ENCODE measurements around the gene POLE. TPM values are rescaled to one million over a fixed set of nuclear protein-coding genes. Genes with fewer than 3 reads are reported as not detected.

Gene POLE
- total RNA-seq, 1 experiment from 2014 or later: 96.1 TPM

GRCh38 chr12:132677492-132677891 lies 9.7 kb downstream of the POLE start:
- Histone ChIP-seq H3K4me3 (ENCODE audit: low read length) (no peak overlapping the region), H3K4me2 (ENCODE audit: low read length) (no peak overlapping the region), H3K36me3 (ENCODE audit: low read depth, low read length) (peaks cover 51% of the 10 kb centered on the region), H3F3A (ENCODE audit: low read length, unreplicated experiment) (no peaks in the 10 kb centered on the region), H3K27ac (ENCODE audit: low read length) (no peak overlapping the region), H3K9ac (ENCODE audit: low read length) (no peak overlapping the region), H4K20me1 (ENCODE audit: low read length) (0 out of 2 replicates have a peak, but pooled peaks cover 6% of the 10 kb centered on the region), H3K79me2 (ENCODE audit: low read length) (peaks cover 22% of the 10 kb centered on the region), H3K9me2 (replicated peaks; ENCODE audit: low read length) (no peaks in the 10 kb centered on the region), H3K9me3 (ENCODE audit: low read length) (no peaks in the 10 kb centered on the region), H2AFZ (ENCODE audit: low read length) (no peak overlapping the region), H3K4me1 (ENCODE audit: insufficient read depth, low read length) (no peaks in the 10 kb centered on the region), H3K27me3 (ENCODE audit: low read length) (no peaks in the 10 kb centered on the region)
- CTCF ChIA-PET: no interaction called here
- TF ChIP-seq, protein P1, sequence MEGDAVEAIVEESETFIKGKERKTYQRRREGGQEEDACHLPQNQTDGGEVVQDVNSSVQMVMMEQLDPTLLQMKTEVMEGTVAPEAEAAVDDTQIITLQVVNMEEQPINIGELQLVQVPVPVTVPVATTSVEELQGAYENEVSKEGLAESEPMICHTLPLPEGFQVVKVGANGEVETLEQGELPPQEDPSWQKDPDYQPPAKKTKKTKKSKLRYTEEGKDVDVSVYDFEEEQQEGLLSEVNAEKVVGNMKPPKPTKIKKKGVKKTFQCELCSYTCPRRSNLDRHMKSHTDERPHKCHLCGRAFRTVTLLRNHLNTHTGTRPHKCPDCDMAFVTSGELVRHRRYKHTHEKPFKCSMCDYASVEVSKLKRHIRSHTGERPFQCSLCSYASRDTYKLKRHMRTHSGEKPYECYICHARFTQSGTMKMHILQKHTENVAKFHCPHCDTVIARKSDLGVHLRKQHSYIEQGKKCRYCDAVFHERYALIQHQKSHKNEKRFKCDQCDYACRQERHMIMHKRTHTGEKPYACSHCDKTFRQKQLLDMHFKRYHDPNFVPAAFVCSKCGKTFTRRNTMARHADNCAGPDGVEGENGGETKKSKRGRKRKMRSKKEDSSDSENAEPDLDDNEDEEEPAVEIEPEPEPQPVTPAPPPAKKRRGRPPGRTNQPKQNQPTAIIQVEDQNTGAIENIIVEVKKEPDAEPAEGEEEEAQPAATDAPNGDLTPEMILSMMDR (conservative IDR thresholded peaks at IDR 0.05; ENCODE audit: low read depth, low read length): no peak
- TF ChIP-seq EZH2phosphoT487 (IDR thresholded peaks at IDR 0.05; ENCODE audit: borderline replicate concordance, low read length) (no peak), EZH2 (IDR thresholded peaks at IDR 0.05; ENCODE audit: low read length, unreplicated experiment) (no peak)
- POLR2A ChIA-PET (ENCODE audit: unreplicated experiment): no interaction called here
- ATAC-seq (no peak), DNase-seq (no peak)
- no TSS peak for BruUV-seq (replicated peaks)
- intact Hi-C loops (cut with micrococcal nuclease): no loop called here

- Histone ChIP-seq H4K20me1 (ENCODE audit: low read length) (0 out of 2 replicates have a peak, but pooled peaks cover 6% of the 10 kb centered on the region), H3K9ac (ENCODE audit: low read length) (no peak overlapping the region), H3F3A (ENCODE audit: low read length, unreplicated experiment) (no peaks in the 10 kb centered on the region), H3K36me3 (ENCODE audit: low read depth, low read length) (peaks cover 54% of the 10 kb centered on the region), H3K4me1 (ENCODE audit: insufficient read depth, low read length) (no peaks in the 10 kb centered on the region), H3K27me3 (ENCODE audit: low read length) (no peaks in the 10 kb centered on the region), H3K27ac (ENCODE audit: low read length) (no peak overlapping the region), H3K4me3 (ENCODE audit: low read length) (no peak overlapping the region), H2AFZ (ENCODE audit: low read length) (no peak overlapping the region), H3K79me2 (ENCODE audit: low read length) (peaks cover 11% of the 10 kb centered on the region), H3K9me2 (replicated peaks; ENCODE audit: low read length) (no peaks in the 10 kb centered on the region), H3K9me3 (ENCODE audit: low read length) (no peaks in the 10 kb centered on the region), H3K4me2 (ENCODE audit: low read length) (no peak overlapping the region)
- ChIA-PET POLR2A (ENCODE audit: unreplicated experiment) (no interaction called here), CTCF (no interaction called here)
- intact Hi-C loops (cut with micrococcal nuclease): no loop called here
- BruUV-seq (replicated peaks): no TSS peak
- ATAC-seq (no peak), DNase-seq (no peak)
- TF ChIP-seq EZH2phosphoT487 (IDR thresholded peaks at IDR 0.05; ENCODE audit: borderline replicate concordance, low read length) (no peak), EZH2 (IDR thresholded peaks at IDR 0.05; ENCODE audit: low read length, unreplicated experiment) (no peak)
- TF ChIP-seq, protein P1 (conservative IDR thresholded peaks at IDR 0.05; ENCODE audit: low read depth, low read length): no peak
These were observed 11.2 kb downstream of the POLE start for GRCh38 chr12:132675757-132676432.

GRCh38 chr12:132674561-132674960 lies 12.6 kb downstream of the POLE start:
- H3K36me3 ChIP-seq (ENCODE audit: low read depth, low read length): peaks cover 52% of the 10 kb centered on the region
- H3K4me1 ChIP-seq (ENCODE audit: insufficient read depth, low read length): no peaks in the 10 kb centered on the region
- no peak overlapping the region for H3K9ac ChIP-seq (ENCODE audit: low read length)
- no peaks in the 10 kb centered on the region for H3F3A ChIP-seq (ENCODE audit: low read length, unreplicated experiment)
- H2AFZ ChIP-seq (ENCODE audit: low read length): no peak overlapping the region
- H4K20me1 ChIP-seq (ENCODE audit: low read length): 0 out of 2 replicates have a peak, but pooled peaks cover 4% of the 10 kb centered on the region
- no peaks in the 10 kb centered on the region for H3K9me2 ChIP-seq (replicated peaks; ENCODE audit: low read length)
- no peak for DNase-seq
- intact Hi-C loops (cut with micrococcal nuclease): no loop called here
- no peaks in the 10 kb centered on the region for H3K27me3 ChIP-seq (ENCODE audit: low read length)
- no peak overlapping the region for H3K4me3 ChIP-seq (ENCODE audit: low read length)
- POLR2A ChIA-PET (ENCODE audit: unreplicated experiment): no interaction called here
- CTCF ChIA-PET: no interaction called here
- H3K4me2 ChIP-seq (ENCODE audit: low read length): no peak overlapping the region
- H3K27ac ChIP-seq (ENCODE audit: low read length): no peak overlapping the region
- BruUV-seq (replicated peaks): no TSS peak
- ATAC-seq: no peak
- no peak for TF ChIP-seq EZH2phosphoT487 (IDR thresholded peaks at IDR 0.05; ENCODE audit: borderline replicate concordance, low read length)
- TF ChIP-seq, protein P1 (conservative IDR thresholded peaks at IDR 0.05; ENCODE audit: low read depth, low read length): no peak
- no peak for TF ChIP-seq EZH2 (IDR thresholded peaks at IDR 0.05; ENCODE audit: low read length, unreplicated experiment)
- no peaks in the 10 kb centered on the region for H3K79me2 ChIP-seq (ENCODE audit: low read length)
- no peaks in the 10 kb centered on the region for H3K9me3 ChIP-seq (ENCODE audit: low read length)
